ENCODE measurements around the gene ANXA8. TPM values are rescaled to one million over a fixed set of nuclear protein-coding genes. Genes with fewer than 3 reads are reported as not detected.

ANXA8 gene
- total and polyA plus RNA-seq, 2 experiments from 2014 or later = not detected

DNA sequence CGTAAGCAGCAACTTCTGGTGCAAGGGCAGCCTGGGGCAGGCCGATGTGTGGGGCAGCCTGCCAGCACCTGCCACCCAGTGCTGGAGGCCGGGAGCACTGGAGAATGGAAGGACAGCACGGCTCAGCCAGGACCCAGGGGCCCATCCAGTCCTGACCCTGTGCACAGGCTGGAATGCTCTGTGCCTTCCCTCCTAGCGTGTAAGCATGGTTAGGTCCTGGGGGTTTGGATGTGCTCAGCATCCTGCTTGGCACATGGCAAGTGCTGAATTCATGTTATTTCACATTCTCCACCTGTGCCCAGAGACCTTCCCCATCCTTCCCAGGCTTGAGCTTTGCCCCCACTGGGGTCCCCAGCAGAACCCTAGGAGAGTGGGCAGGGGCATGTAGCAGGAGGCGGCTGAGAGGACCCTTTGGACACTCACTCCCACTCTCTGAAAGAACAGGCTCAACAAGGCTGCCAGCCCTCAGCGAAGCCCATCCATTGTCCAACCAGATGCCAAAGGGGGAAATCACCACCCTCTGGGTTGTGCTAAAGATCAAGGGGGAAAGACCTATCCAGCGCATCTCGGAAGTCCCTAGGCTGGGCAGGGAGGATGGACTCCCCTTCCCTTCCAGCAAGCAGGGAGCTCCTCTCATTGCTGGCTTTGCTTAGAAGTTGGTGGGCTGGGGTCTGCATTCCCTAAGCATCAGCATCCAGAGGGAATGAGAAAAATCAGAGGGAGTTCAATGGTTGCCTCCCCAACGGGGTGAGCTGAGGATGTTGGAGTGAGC is 29.7 kb downstream of the ANXA8 start:
- Mint-ChIP-seq H3K4me3 (no peak overlapping the region), H3K9me3 (no peaks in the 10 kb centered on the region; the same call in 2 of the 3 replicates), H3K36me3 (ENCODE audit: low read depth) (no peaks in the 10 kb centered on the region), H3K27me3 (ENCODE audit: insufficient read depth, low read depth, poor library complexity) (peaks cover 15% of the 10 kb centered on the region), H3K4me1 (peaks cover 18% of the 10 kb centered on the region), H3K27ac (no peak overlapping the region)
- Histone ChIP-seq H3K27me3 (ENCODE audit: insufficient read depth) (no peaks in the 10 kb centered on the region), H3F3A (replicated peaks; ENCODE audit: low read depth) (no peaks in the 10 kb centered on the region), H2AFZ (no peak overlapping the region), H3K79me2 (replicated peaks; ENCODE audit: insufficient read depth) (no peaks in the 10 kb centered on the region), H3K9me2 (ENCODE audit: insufficient read depth) (no peaks in the 10 kb centered on the region), H3K27ac (ENCODE audit: low read depth) (no peak overlapping the region), H4K20me1 (replicated peaks; ENCODE audit: insufficient read depth) (no peaks in the 10 kb centered on the region), H3K4me1 (ENCODE audit: insufficient read depth) (no peaks in the 10 kb centered on the region), H3K36me3 (ENCODE audit: insufficient read depth) (no peaks in the 10 kb centered on the region), H3K4me3 (no peak overlapping the region), H3K4me2 (no peak overlapping the region)
- ATAC-seq (no peak), DNase-seq (ENCODE audit: low spot score) (no peak)
- TF ChIP-seq, protein P1, sequence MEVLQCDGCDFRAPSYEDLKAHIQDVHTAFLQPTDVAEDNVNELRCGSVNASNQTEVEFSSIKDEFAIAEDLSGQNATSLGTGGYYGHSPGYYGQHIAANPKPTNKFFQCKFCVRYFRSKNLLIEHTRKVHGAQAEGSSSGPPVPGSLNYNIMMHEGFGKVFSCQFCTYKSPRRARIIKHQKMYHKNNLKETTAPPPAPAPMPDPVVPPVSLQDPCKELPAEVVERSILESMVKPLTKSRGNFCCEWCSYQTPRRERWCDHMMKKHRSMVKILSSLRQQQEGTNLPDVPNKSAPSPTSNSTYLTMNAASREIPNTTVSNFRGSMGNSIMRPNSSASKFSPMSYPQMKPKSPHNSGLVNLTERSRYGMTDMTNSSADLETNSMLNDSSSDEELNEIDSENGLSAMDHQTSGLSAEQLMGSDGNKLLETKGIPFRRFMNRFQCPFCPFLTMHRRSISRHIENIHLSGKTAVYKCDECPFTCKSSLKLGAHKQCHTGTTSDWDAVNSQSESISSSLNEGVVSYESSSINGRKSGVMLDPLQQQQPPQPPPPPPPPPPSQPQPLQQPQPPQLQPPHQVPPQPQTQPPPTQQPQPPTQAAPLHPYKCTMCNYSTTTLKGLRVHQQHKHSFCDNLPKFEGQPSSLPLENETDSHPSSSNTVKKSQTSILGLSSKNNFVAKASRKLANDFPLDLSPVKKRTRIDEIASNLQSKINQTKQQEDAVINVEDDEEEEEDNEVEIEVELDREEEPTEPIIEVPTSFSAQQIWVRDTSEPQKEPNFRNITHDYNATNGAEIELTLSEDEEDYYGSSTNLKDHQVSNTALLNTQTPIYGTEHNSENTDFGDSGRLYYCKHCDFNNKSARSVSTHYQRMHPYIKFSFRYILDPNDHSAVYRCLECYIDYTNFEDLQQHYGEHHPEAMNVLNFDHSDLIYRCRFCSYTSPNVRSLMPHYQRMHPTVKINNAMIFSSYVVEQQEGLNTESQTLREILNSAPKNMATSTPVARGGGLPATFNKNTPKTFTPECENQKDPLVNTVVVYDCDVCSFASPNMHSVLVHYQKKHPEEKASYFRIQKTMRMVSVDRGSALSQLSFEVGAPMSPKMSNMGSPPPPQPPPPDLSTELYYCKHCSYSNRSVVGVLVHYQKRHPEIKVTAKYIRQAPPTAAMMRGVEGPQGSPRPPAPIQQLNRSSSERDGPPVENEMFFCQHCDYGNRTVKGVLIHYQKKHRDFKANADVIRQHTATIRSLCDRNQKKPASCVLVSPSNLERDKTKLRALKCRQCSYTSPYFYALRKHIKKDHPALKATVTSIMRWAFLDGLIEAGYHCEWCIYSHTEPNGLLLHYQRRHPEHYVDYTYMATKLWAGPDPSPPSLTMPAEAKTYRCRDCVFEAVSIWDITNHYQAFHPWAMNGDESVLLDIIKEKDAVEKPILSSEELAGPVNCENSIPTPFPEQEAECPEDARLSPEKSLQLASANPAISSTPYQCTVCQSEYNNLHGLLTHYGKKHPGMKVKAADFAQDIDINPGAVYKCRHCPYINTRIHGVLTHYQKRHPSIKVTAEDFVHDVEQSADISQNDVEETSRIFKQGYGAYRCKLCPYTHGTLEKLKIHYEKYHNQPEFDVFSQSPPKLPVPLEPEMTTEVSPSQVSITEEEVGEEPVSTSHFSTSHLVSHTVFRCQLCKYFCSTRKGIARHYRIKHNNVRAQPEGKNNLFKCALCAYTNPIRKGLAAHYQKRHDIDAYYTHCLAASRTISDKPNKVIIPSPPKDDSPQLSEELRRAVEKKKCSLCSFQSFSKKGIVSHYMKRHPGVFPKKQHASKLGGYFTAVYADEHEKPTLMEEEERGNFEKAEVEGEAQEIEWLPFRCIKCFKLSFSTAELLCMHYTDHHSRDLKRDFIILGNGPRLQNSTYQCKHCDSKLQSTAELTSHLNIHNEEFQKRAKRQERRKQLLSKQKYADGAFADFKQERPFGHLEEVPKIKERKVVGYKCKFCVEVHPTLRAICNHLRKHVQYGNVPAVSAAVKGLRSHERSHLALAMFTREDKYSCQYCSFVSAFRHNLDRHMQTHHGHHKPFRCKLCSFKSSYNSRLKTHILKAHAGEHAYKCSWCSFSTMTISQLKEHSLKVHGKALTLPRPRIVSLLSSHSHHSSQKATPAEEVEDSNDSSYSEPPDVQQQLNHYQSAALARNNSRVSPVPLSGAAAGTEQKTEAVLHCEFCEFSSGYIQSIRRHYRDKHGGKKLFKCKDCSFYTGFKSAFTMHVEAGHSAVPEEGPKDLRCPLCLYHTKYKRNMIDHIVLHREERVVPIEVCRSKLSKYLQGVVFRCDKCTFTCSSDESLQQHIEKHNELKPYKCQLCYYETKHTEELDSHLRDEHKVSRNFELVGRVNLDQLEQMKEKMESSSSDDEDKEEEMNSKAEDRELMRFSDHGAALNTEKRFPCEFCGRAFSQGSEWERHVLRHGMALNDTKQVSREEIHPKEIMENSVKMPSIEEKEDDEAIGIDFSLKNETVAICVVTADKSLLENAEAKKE (CRISPR knock-in tag; IDR thresholded peaks at IDR 0.05) = no peak
- TF ChIP-seq ZNF114 (CRISPR knock-in tag; IDR thresholded peaks at IDR 0.05) (no peak), EZH2 (IDR thresholded peaks at IDR 0.05; ENCODE audit: low read depth, unreplicated experiment) (no peak), POLR2AphosphoS5 (IDR thresholded peaks at IDR 0.05; ENCODE audit: low read depth) (no peak), STAT1 (IDR thresholded peaks at IDR 0.05; ENCODE audit: unreplicated experiment) (no peak), EZH2phosphoT487 (IDR thresholded peaks at IDR 0.05; ENCODE audit: unreplicated experiment) (no peak), JUNB (IDR thresholded peaks at IDR 0.05; ENCODE audit: unreplicated experiment) (no peak), NANOG (IDR thresholded peaks at IDR 0.05; ENCODE audit: borderline replicate concordance) (no peak), ZNF331 (CRISPR knock-in tag; IDR thresholded peaks at IDR 0.05; ENCODE audit: low read depth) (no peak), CREB1 (CRISPR knock-in tag; IDR thresholded peaks at IDR 0.05; ENCODE audit: low read depth) (no peak)
- TF ChIP-seq, protein P2, sequence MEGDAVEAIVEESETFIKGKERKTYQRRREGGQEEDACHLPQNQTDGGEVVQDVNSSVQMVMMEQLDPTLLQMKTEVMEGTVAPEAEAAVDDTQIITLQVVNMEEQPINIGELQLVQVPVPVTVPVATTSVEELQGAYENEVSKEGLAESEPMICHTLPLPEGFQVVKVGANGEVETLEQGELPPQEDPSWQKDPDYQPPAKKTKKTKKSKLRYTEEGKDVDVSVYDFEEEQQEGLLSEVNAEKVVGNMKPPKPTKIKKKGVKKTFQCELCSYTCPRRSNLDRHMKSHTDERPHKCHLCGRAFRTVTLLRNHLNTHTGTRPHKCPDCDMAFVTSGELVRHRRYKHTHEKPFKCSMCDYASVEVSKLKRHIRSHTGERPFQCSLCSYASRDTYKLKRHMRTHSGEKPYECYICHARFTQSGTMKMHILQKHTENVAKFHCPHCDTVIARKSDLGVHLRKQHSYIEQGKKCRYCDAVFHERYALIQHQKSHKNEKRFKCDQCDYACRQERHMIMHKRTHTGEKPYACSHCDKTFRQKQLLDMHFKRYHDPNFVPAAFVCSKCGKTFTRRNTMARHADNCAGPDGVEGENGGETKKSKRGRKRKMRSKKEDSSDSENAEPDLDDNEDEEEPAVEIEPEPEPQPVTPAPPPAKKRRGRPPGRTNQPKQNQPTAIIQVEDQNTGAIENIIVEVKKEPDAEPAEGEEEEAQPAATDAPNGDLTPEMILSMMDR (conservative IDR thresholded peaks at IDR 0.05; ENCODE audit: low read depth in 2 of 2) = no peak
- TF ChIP-seq, protein P3, sequence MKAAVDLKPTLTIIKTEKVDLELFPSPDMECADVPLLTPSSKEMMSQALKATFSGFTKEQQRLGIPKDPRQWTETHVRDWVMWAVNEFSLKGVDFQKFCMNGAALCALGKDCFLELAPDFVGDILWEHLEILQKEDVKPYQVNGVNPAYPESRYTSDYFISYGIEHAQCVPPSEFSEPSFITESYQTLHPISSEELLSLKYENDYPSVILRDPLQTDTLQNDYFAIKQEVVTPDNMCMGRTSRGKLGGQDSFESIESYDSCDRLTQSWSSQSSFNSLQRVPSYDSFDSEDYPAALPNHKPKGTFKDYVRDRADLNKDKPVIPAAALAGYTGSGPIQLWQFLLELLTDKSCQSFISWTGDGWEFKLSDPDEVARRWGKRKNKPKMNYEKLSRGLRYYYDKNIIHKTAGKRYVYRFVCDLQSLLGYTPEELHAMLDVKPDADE (IDR thresholded peaks at IDR 0.05) = no peak
- TF ChIP-seq, protein P4, sequence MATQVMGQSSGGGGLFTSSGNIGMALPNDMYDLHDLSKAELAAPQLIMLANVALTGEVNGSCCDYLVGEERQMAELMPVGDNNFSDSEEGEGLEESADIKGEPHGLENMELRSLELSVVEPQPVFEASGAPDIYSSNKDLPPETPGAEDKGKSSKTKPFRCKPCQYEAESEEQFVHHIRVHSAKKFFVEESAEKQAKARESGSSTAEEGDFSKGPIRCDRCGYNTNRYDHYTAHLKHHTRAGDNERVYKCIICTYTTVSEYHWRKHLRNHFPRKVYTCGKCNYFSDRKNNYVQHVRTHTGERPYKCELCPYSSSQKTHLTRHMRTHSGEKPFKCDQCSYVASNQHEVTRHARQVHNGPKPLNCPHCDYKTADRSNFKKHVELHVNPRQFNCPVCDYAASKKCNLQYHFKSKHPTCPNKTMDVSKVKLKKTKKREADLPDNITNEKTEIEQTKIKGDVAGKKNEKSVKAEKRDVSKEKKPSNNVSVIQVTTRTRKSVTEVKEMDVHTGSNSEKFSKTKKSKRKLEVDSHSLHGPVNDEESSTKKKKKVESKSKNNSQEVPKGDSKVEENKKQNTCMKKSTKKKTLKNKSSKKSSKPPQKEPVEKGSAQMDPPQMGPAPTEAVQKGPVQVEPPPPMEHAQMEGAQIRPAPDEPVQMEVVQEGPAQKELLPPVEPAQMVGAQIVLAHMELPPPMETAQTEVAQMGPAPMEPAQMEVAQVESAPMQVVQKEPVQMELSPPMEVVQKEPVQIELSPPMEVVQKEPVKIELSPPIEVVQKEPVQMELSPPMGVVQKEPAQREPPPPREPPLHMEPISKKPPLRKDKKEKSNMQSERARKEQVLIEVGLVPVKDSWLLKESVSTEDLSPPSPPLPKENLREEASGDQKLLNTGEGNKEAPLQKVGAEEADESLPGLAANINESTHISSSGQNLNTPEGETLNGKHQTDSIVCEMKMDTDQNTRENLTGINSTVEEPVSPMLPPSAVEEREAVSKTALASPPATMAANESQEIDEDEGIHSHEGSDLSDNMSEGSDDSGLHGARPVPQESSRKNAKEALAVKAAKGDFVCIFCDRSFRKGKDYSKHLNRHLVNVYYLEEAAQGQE (IDR thresholded peaks at IDR 0.05; ENCODE audit: unreplicated experiment) = no peak
